ENCODE measurements around the gene PTPN12. TPM values are rescaled to one million over a fixed set of nuclear protein-coding genes. Genes with fewer than 3 reads are reported as not detected.
"Not testable (repeated sequence)": the region's sequence is repeated elsewhere in the genome, so short reads cannot be mapped to it uniquely, and the experiment has no call there.

PTPN12 gene
- 10 to 100 TPM; 74.2 to 97.4 (median 85.4) TPM for polyA plus RNA-seq (ENCODE audit: insufficient read length in 3 of 3)
- long read RNA-seq, donor 1, partial matches to known transcripts, result 5 of 11 reads
- long read RNA-seq, donor 1, other reads (novel, unspliced or antisense), result 0 of 11 reads
- long read RNA-seq, donor 2, partial matches to known transcripts, result 36 of 39 reads
- long read RNA-seq, donor 2, other reads (novel, unspliced or antisense), result 0 of 39 reads
- long read RNA-seq, donor 3, partial matches to known transcripts, result 44 of 46 reads
- long read RNA-seq, donor 3, other reads (novel, unspliced or antisense), result 0 of 46 reads
- long read RNA-seq, donor 4, partial matches to known transcripts, result 0 of 4 reads
- long read RNA-seq, donor 4, other reads (novel, unspliced or antisense), result 0 of 4 reads
- long read RNA-seq, donor 5, result 0 reads
- long read RNA-seq, donor 6, transcript PTPN12-201 (18 exons, 3,406 nt), result major isoform, 7 of 65 reads
- long read RNA-seq, donor 6, transcript PTPN12-209 (4 exons, 582 nt), result minor isoform, 6 of 65 reads
- long read RNA-seq, donor 6, partial matches to known transcripts, result 51 of 65 reads
- long read RNA-seq, donor 6, other reads (novel, unspliced or antisense), result 0 of 65 reads
- long read RNA-seq, donor 7, partial matches to known transcripts, result 59 of 61 reads
- long read RNA-seq, donor 7, other reads (novel, unspliced or antisense), result 0 of 61 reads
- long read RNA-seq, donor 8, partial matches to known transcripts, result 22 of 25 reads
- long read RNA-seq, donor 8, other reads (novel, unspliced or antisense), result 0 of 25 reads
- long read RNA-seq, donor 9, partial matches to known transcripts, result 92 of 96 reads
- long read RNA-seq, donor 9, other reads (novel, unspliced or antisense), result 0 of 96 reads
- long read RNA-seq, donor 10, partial matches to known transcripts, result 65 of 67 reads
- long read RNA-seq, donor 10, other reads (novel, unspliced or antisense), result 0 of 67 reads
- long read RNA-seq, donor 11, partial matches to known transcripts, result 7 of 10 reads
- long read RNA-seq, donor 11, other reads (novel, unspliced or antisense), result 0 of 10 reads
- long read RNA-seq, donor 12, transcript PTPN12-209 (4 exons, 582 nt), result major isoform, 6 of 50 reads
- long read RNA-seq, donor 12, transcript PTPN12-201 (18 exons, 3,406 nt), result major isoform, 6 of 50 reads
- long read RNA-seq, donor 12, partial matches to known transcripts, result 37 of 50 reads
- long read RNA-seq, donor 12, other reads (novel, unspliced or antisense), result 0 of 50 reads
- long read RNA-seq, donor 13, partial matches to known transcripts, result 45 of 63 reads
- long read RNA-seq, donor 13, other reads (novel, unspliced or antisense), result 17 of 63 reads
- long read RNA-seq, donor 14, partial matches to known transcripts, result 99 of 105 reads
- long read RNA-seq, donor 14, other reads (novel, unspliced or antisense), result 0 of 105 reads
- long read RNA-seq, donor 15, partial matches to known transcripts, result 43 of 47 reads
- long read RNA-seq, donor 15, other reads (novel, unspliced or antisense), result 0 of 47 reads
- long read RNA-seq, donor 16, partial matches to known transcripts, result 42 of 44 reads
- long read RNA-seq, donor 16, other reads (novel, unspliced or antisense), result 0 of 44 reads

DNA sequence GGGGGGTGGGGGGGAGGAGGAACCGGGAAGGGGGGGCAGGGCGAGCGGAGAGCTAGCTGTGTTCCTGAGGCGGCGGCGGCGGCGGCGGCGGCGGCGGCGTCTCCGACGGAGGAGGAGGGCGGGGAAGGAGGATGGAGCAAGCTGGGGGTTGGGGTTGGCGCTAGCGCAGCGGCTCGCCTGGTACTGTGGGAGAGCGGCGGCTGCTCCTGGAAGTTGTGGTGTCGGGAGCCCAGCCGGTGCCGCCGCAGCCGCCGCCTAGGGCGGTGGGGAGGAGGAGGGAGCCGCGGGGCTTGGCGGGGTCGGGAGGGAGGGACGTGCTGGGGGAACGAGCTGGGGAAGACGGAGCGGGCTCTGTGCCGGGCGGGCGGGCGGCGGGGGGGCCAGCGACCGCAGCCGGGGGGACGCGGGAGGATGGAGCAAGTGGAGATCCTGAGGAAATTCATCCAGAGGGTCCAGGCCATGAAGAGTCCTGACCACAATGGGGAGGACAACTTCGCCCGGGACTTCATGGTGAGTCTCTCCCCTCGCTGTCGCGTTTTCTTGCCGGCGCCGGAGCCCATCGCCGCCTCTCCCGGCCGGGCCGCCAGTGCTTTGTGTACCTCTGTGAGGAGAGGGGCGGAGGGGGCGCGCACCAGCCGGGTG is at the start of gene PTPN12:
Gene PTPN12 (plus strand): TSS at position 160 of the 642 bp plus-strand sequence. CDS start 252 bp downstream, at position 412.
- no peak for DNase-seq

DNA sequence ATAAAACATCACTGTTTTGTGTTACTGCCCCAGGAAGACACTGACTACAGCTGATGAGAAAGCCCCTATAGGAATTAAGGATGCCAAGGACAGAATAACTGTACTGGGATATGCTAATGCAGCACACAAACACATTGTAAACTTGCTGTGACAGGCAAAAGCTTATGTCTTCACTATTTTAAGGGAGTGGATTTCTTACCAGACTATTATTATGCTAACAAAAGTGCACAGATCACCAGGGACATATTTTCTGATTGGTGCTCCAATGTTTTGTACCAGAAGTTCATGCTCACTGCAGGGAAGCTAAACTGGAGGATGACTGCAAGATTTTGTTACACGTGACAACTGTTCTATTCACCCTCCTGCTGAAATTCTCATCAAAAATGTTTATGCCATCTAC is 48.1 kb upstream of the PTPN12 start:
- no peak for DNase-seq

GRCh38 chr7:77497079-77497478 is 40.0 kb upstream of the PTPN12 start:
- no peak for DNase-seq

DNA sequence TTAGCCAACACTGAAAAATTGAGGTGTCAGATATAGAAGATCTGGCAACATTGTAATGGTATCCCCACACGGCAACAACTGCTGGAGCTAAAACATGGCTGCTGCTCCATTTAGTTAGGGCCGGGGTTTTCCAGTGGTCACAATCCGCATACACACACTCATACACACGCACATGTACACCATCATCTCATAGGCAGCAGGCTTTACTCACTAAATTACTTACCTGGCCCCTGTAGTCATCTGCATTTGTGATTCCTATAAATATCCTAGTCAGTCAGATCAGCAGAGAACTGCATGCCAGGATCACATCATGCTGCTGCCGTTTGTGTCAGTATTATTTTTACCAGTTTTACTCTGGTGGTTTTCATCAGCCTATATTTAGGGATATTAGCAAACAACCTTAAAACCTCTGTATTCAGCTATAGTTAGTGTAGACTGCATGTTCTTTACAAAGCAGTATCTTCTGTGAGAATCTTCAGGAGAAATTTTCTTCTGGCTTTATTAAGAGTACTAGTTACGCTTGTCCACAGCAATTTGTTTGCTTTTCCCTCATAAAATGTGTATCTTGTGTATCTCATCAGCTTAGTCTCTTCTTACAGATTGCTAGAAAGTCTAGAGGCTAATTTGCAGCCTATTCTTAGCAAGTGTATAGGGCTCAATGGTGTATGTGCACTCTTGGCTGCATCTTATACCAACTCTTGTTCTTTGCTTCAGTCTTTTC is 38.3 kb upstream of the PTPN12 start:
- DNase-seq, result no peak

DNA sequence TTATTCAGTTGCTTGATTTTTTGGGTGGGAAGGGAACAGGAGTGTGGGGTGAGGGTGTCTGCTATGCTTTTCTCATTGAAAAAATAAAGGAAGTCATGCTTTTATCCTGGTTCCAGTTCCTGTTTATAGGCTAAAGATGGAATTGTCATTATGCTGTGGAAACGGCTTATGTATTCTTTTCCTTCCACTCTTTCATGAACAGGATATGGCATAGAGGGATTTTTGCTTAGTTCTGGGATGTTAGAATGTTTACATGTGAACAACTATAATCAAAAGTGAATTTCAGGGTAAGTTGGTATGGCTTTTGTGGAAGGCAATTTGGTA is 35.9 kb upstream of the PTPN12 start:
- DNase-seq, result no peak

DNA sequence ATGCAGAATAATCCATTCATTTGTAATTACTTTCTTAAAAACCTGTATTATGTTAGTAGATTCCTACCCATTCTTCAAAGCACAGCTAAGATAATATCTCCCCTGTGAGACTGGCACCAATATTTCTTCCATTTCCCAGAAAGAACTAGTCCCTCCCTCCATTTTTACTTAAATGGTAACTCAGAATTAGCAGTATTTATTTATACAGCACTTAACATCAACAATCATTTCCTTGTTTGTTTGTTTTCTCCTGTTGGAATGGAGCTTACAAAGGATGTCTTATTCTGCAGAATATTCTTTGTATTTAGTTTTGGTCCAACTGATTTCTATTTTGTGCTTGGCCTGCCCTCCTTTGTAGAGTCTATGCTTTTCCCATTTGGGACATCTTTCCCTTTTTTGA is 32.1 kb upstream of the PTPN12 start:
- DNase-seq, result no peak

DNA sequence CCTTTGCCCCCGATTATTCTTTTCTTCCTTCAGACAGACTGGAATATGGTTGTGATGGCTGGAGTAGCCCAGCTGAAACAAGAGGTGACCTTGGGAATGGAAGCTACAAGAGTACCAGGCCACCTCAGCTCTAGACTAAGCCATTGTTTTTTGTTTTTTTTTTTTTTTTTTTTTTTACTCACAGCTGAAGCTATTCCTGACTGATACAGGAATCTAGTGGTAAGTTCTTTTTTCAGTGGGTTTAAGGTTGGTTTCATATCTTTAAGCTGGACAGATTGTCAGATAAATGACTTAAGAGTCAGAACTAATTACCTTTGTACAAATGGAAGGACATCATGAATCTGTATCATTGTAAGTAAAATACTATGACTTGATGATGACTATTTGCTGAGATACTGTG is 30.2 kb upstream of the PTPN12 start:
- DNase-seq, result no peak

- not testable (repeated sequence) for DNase-seq
These were observed 24.0 kb upstream of the PTPN12 start for GRCh38 chr7:77513002-77513670.

DNA sequence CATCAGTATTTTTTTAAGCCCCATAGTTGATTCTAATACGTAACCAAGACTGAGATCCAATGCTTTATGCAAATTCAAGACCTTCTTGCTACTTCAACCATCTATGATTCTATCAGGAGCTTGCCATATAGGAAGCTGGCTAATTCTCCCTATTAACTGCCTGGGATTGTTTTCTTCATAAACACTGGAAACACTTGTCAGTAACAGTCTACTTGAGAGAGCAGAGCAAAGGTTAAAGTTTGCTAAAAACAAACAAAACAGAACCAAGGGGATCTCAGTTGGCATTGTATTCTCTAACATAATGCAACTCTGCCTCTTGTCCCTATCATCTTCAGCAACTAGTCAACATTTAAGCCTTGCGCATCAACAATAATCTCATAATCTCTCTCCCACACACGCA is 21.0 kb upstream of the PTPN12 start:
- DNase-seq, result no peak

DNA sequence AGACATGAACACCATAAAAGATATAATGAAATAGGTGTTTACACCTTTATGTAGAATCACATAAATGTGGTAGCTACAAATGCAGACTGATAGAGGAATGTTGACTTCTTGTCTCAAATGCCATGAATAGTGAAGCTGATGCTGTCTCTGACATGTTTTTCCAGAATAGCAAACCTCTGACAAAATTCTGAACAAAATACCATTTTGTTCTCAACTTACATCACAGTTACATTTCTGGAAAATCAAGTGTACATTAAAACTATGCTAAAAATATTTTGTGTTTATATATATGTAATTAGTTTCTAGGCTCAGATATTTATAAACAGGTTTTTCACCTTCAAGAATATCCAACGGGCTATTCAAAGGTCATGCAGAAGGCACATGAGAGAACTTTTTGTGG is 16.8 kb upstream of the PTPN12 start:
- DNase-seq, result no peak

DNA sequence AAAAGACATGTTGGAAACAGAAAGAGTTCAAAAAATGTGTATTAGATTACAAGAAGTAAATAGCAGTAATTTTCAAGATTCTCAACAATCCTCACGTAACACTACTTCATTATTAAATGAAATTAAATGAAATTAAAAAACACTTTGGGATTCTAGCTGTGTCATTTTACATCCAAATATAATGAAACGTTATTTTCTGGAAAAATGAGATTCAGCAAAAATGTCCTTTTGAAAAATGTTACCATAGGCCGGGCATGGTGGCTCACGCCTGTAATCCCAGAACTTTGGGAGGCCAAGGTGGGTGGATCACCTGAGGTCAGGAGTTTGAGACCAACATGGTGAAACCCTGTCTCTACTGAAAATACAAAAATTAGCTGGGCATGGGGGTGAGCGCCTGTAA is 15.6 kb upstream of the PTPN12 start:
- DNase-seq, result not testable (repeated sequence)

DNA sequence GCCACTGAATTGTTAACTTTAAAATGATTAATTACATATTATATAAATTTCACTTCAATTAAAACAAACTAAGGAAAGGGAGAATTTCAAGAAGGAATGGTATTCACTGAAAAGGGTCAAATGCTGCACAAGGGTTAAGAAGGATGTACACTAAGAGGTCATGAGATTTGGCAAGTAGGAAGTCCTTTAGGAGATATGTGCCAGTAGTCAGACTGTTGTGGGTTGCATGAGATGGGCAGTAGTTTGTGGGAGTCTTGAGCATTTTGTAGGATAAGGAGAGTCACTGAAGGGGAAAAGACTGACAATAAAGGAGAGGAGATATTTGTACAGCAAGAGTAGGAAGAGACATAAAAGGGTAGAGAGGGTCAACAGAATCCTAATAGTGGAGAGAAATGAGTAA is 12.4 kb upstream of the PTPN12 start:
- DNase-seq, result no peak

DNA sequence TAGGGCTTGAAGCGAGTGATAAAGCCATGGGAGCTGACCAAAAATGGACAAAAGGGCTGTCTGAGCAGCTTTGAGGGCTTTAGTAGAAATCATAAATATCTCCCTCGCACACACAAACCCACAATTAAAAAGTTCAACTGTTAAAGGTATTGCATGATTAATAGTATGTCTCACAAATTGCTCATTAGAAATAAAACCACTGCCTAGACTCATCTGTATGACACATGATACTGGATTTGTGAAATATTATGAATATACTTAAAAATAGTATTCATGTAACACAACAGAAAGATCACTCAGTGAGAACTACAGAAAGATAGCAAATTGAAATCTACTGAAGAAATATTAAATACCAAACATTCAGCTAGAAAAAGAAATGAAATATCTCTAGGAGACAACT is 11.9 kb upstream of the PTPN12 start:
- no peak for DNase-seq

- DNase-seq, result no peak
These were observed 8.7 kb upstream of the PTPN12 start for GRCh38 chr7:77528368-77528767.

- no peak for DNase-seq
These were observed 7.8 kb upstream of the PTPN12 start for GRCh38 chr7:77529279-77529678.

- no peak for DNase-seq
These were observed 6.1 kb upstream of the PTPN12 start for GRCh38 chr7:77531038-77531437.

DNA sequence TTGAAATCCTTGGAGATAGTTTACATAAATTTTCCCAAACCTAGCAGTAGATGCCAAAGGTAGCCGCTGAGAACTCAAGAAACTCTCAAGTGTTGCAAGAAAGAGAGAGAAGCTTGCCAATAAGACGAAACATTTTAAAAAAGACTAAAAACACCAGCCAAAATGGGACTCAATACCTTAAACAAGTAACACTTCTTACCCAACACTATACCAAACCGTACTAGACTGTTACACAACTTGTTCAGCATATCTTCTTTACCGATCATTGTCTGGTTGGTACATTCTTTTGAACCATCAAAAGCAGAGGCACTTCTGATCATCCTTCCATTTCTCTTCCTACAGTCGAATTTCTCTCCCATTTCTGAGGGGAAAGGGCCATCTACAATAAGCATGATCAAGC is 4.8 kb upstream of the PTPN12 start:
- no peak for DNase-seq

- not testable (repeated sequence) for DNase-seq
These were observed 4.4 kb upstream of the PTPN12 start for GRCh38 chr7:77532732-77533131.

DNA sequence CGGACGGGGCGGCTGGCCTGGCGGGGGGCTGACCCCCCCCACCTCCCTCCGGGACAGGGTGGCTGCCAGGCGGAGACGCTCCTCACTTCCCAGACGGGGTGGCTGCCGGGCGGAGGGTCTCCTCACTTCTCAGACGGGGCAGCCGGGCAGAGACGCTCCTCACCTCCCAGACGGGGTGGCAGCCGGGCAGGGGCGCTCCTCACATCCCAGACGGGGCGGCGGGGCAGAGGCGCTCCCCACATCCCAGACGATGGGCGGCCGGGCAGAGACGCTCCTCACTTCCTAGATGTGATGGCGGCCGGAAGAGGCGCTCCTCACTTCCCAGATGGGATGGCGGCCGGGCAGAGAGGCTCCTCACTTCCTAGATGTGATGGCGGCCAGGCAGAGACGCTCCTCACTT is 3.0 kb upstream of the PTPN12 start:
- not testable (repeated sequence) for DNase-seq

DNA sequence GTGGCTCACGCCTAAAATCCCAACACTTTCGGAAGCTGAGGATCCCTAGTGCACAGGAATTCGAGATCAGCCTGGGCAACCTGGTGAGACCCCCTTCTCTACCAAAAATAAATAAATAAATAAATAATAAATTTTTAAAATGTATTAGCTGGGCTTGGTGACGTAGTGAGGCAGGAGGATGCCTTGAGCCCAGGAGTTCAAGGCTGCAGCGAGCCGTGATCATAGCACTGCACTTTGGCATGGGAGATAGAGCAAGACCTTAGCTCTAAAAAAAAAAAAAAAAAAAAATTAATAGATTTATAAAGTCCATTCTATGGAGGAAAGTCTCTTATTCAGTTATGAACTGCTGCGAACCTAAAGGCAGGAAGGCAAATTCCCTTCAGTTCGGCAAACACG is 1.1 kb upstream of the PTPN12 start:
- DNase-seq, result no peak
